Gastroesophageal sphincter (tissue), 4 donors: ENCODE results near the gene AATF. TPM values are rescaled to one million over a fixed set of nuclear protein-coding genes. Genes with fewer than 3 reads are reported as not detected.

Source experiments
- ATAC-seq: fragments of 150-250 bp; one replicate; pipeline ENCODE4 v1.9.1; 2016; ENCODE audit warnings: mild to moderate bottlenecking, moderate library complexity
- H3K27ac ChIP-seq, 4 donors: fragments of 200-600 bp; sonication (generic) in 3 of 4; 1 replicate in 3 of 4; 2 replicates in 1 of 4; pipeline ENCODE4 v1.5.1; 2016 to 2019
- H3K27me3 ChIP-seq: fragments of 200-600 bp; sonication (generic); one replicate; pipeline ENCODE4 v1.5.1; 2019
- H3K36me3 ChIP-seq, 2 donors: fragments of 200-600 bp; sonication (generic); one replicate each; pipeline ENCODE4 v1.5.1; 2019; ENCODE audit warnings: control low read depth in 1 of 2
- H3K4me1 ChIP-seq, 3 donors: fragments of 200-600 bp; sonication (generic); 1 replicate in 2 of 3; 2 replicates in 1 of 3; pipeline ENCODE4 v1.5.1; 2016 to 2019; ENCODE audit warnings: control low read depth in 2 of 3
- H3K4me3 ChIP-seq, 2 donors: fragments of 200-600 bp; sonication (generic); one replicate each; pipeline ENCODE4 v1.5.1; 2019; ENCODE audit warnings: mild to moderate bottlenecking in 1 of 2, moderate library complexity in 1 of 2
- H3K9me3 ChIP-seq, 3 donors: fragments of 200-600 bp; sonication (generic); one replicate each; pipeline ENCODE4 v1.5.1; 2017 to 2019; ENCODE audit warnings: control low read depth in 2 of 3
- EP300 ChIP-seq: sonication (generic); formaldehyde crosslinking; IDR thresholded peaks from one replicate; pipeline ENCODE4 v1.6.1; 2017; ENCODE audit warnings: antibody characterized with exemption, mild to moderate bottlenecking
- POLR2A ChIP-seq, 2 donors: fragments of 450-650 bp; IDR thresholded peaks; one replicate each; pipeline ENCODE4 v1.6.1; 2017; ENCODE audit warnings: antibody characterized with exemption in 2 of 2, mild to moderate bottlenecking in 2 of 2, moderate library complexity in 1 of 2
- POLR2AphosphoS5 ChIP-seq: sonication (generic); formaldehyde crosslinking; IDR thresholded peaks from one replicate; pipeline ENCODE4 v1.6.1; 2017; ENCODE audit warnings: antibody characterized with exemption
- WGBS, 2 donors: methylation state at CpG; one replicate each; pipeline ENCODE4 v1.1.5; 2018; ENCODE audit warnings: low coverage in 1 of 2; 5-methylcytosine and 5-hydroxymethylcytosine counted together
- total RNA-seq, 4 donors: library from RNA; depleted of rRNA; stranded (reverse); fragments of >200 nt; gene quantifications; one replicate each; pipeline ENCODE4 v1.1.0, GENCODE V29; 2016
- TF ChIP-seq, protein P1 (sequence below), 4 experiments: fragments of 200-600 bp in 2 of 4; fragments of 450-650 bp in 2 of 4; sonication (generic) in 1 of 4; IDR thresholded peaks; one replicate each; pipeline ENCODE4 v1.5.1; 2017 to 2019; ENCODE audit warnings: antibody characterized with exemption in 4 of 4, mild to moderate bottlenecking in 2 of 4, moderate library complexity in 2 of 4

The AATF gene
- total RNA-seq, 4 donors from 2014 or later, result 36.1 to 45.1 (median 38.5) TPM

DNA sequence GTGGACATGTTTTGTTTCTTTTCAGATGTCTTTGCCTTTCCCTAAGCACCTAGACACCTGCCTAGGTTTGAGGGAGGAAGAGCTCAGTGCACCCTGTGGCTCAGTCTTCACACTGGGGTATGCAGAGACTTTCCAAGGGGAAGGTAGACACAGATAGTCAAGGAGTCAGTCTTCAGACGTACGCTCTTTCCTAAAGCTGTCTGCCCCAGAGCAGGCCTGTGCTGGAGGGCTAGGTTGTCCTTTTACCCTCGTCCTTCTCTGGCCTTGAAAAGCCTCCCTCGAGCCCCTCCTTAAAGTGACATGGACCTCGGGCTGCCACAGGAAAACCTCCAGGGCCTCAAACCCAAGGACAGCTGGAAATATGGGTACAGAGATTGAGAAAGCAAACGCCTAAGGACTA is 103.7 kb downstream of the AATF start:
- Histone ChIP-seq H3K27ac (no peak overlapping the region), H3K4me1 (peaks cover 0 to 1% (median 0%) of the 10 kb centered on the region in 3 donors), H3K4me3 (no peak overlapping the region), H3K36me3 (peaks cover 0 to 74% of the 10 kb centered on the region in 2 donors), H3K9me3 (no peaks in the 10 kb centered on the region), H3K27me3 (no peaks in the 10 kb centered on the region)
- WGBS, 2 donors, result 100% methylated on average over 1 of the region's 6 CpGs; no CpG with 5 or more reads in 1 of the 2 donors
- TF ChIP-seq, protein P1, sequence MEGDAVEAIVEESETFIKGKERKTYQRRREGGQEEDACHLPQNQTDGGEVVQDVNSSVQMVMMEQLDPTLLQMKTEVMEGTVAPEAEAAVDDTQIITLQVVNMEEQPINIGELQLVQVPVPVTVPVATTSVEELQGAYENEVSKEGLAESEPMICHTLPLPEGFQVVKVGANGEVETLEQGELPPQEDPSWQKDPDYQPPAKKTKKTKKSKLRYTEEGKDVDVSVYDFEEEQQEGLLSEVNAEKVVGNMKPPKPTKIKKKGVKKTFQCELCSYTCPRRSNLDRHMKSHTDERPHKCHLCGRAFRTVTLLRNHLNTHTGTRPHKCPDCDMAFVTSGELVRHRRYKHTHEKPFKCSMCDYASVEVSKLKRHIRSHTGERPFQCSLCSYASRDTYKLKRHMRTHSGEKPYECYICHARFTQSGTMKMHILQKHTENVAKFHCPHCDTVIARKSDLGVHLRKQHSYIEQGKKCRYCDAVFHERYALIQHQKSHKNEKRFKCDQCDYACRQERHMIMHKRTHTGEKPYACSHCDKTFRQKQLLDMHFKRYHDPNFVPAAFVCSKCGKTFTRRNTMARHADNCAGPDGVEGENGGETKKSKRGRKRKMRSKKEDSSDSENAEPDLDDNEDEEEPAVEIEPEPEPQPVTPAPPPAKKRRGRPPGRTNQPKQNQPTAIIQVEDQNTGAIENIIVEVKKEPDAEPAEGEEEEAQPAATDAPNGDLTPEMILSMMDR (IDR thresholded peaks at IDR 0.05), result no peak
- TF ChIP-seq EP300 (no peak), POLR2AphosphoS5 (no peak), POLR2A (IDR thresholded peaks at IDR 0.05) (no peak)
- ATAC-seq, result no peak

DNA sequence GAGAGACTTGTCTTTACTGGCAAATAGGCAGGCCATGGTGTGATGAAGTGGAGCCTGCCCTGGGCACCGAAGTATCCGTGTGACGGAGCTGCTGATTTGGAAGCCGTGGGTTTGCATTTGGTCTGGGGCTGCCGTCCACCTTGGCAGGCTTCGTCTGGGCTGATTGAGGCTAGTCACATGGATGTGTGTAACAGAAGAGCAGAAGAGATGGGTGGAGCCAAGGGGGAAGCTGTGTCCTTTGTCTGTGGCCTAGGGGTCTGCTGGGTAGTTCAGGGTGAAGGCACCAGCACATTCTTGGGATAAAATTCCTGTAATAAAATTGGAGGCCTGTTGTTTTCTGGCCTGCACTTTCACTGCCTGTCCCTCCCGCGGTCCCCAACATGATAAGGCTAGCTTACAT is 106.1 kb downstream of the AATF start:
- WGBS, 2 donors, result 86% methylated on average over 4 of the region's 8 CpGs; no CpG with 5 or more reads in 1 of the 2 donors

DNA sequence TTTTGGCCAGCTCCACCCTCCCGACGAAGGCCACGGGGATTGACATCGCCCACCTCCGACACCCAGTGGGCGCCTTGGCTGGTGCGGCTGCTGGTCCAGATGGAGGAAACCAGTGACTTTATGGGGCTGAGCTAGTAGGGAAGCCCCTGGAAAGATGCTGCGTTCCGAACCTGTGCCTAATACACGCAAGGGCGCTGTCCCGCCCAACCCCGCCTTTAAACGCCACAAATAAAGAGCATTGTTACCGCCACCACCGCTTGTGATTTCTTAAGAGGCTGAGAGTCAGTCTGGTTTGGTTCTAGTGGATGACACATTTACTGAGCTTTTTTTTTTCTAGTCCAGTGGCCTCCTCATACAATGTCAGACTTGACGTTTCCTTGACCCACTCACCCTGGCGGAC is 107.9 kb downstream of the AATF start:
- no peaks in the 10 kb centered on the region for H3K27me3 ChIP-seq
- peaks cover 0 to 56% of the 10 kb centered on the region in 2 donors for H3K36me3 ChIP-seq
- no peak for ATAC-seq
- no peaks in the 10 kb centered on the region for H3K9me3 ChIP-seq
- H3K27ac ChIP-seq, result no peak overlapping the region
- no peak overlapping the region for H3K4me3 ChIP-seq
- H3K4me1 ChIP-seq, result peaks cover 0 to 10% (median 0%) of the 10 kb centered on the region in 3 donors
- 94 to 100% methylated on average over 6 to 13 of the region's 18 CpGs for WGBS, 2 donors
- TF ChIP-seq, protein P1 (IDR thresholded peaks at IDR 0.05), result no peak
- TF ChIP-seq POLR2A (IDR thresholded peaks at IDR 0.05) (no peak), POLR2AphosphoS5 (no peak), EP300 (no peak)

More for the DNA sequence above, 106.1 kb downstream of the AATF start:
- no peaks in the 10 kb centered on the region for H3K27me3 ChIP-seq
- no peak overlapping the region for H3K4me3 ChIP-seq
- no peaks in the 10 kb centered on the region for H3K9me3 ChIP-seq
- H3K4me1 ChIP-seq, result peaks cover 0 to under 1% (median 0%) of the 10 kb centered on the region in 3 donors
- no peak overlapping the region for H3K27ac ChIP-seq
- no peak for ATAC-seq
- H3K36me3 ChIP-seq, result peaks cover 0 to 68% of the 10 kb centered on the region in 2 donors
- no peak for TF ChIP-seq EP300
- TF ChIP-seq POLR2AphosphoS5, result no peak
- TF ChIP-seq POLR2A (IDR thresholded peaks at IDR 0.05), result no peak
- TF ChIP-seq, protein P1 (IDR thresholded peaks at IDR 0.05), result no peak

DNA sequence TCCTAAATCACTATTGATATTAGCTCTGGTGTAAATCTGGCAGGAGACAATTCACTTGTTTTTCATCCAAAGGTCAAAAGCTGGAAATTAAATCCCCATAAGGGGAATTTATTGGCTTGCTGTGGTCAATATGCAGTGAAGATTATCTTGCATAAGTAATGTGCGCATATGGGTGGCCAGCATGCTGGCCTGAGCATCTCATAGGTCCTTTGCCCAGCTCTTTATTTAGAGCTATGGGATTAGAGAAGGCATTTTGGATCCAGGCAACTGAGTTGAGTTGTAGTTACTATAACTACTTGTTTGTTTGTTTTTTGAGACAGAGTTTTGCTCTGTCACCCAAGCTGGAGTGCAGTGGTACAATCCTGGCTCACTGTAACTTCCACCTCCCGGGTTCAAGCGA is 110.7 kb downstream of the AATF start:
- peaks cover 0 to 38% of the 10 kb centered on the region in 2 donors for H3K36me3 ChIP-seq
- 67 to 100% methylated on average over 1 to 3 of the region's 3 CpGs for WGBS, 2 donors
- no peak for ATAC-seq
- TF ChIP-seq, protein P1 (IDR thresholded peaks at IDR 0.05), result no peak
- TF ChIP-seq POLR2AphosphoS5 (no peak), EP300 (no peak), POLR2A (IDR thresholded peaks at IDR 0.05) (no peak)
- H3K27me3 ChIP-seq, result peaks cover 3% of the 10 kb centered on the region
- no peaks in the 10 kb centered on the region for H3K9me3 ChIP-seq
- no peak overlapping the region for H3K4me3 ChIP-seq
- H3K4me1 ChIP-seq, result peaks cover 0 to 10% (median 0%) of the 10 kb centered on the region in 3 donors
- no peak overlapping the region for H3K27ac ChIP-seq

DNA sequence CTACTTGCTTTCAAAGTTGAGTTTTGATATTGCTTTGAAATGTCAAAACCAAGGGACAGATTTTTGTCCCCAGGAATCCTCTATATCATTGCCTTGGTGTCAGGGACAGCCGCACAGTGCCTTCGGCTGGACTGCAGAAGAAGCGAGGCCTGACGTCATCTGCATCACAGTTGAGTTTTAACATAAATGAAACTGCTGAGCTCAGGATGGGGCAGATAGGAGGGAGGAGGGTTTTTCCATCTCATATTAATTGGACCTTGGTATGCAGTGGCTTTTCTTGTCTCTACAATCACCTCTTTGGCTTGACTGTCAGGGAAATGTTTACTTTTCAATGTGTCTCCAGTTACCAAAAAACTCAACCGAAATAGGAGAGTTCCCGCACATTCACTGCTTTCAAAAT is 111.3 kb downstream of the AATF start:
- 57 to 77% methylated on average over 4 to 6 of the region's 6 CpGs for WGBS, 2 donors
- Histone ChIP-seq H3K9me3 (no peaks in the 10 kb centered on the region), H3K27me3 (peaks cover 9% of the 10 kb centered on the region), H3K4me1 (peaks cover 0 to 10% (median 0%) of the 10 kb centered on the region in 3 donors), H3K27ac (no peak overlapping the region), H3K4me3 (no peak overlapping the region), H3K36me3 (peaks cover 0 to 32% of the 10 kb centered on the region in 2 donors)
- TF ChIP-seq POLR2AphosphoS5, result no peak
- TF ChIP-seq, protein P1 (IDR thresholded peaks at IDR 0.05), result no peak
- no peak for TF ChIP-seq EP300
- TF ChIP-seq POLR2A (IDR thresholded peaks at IDR 0.05), result no peak
- no peak for ATAC-seq
